Measurements from ENCODE around the gene AGFG1.

AGFG1 gene

GRCh38 chr2:227461811-227462461 is 10.0 kb upstream of the AGFG1 start:
- no peak for TF ChIP-seq CTCF (IDR thresholded peaks at IDR 0.05)
- Histone ChIP-seq H3K27me3 (peaks cover 8% of the 10 kb centered on the region), H3K27ac (no peak overlapping the region), H3K36me3 (no peaks in the 10 kb centered on the region), H3K9me3 (no peaks in the 10 kb centered on the region), H3K4me1 (ENCODE audit: control insufficient read depth in 1 of 2, insufficient read depth in 1 of 2, low read depth in 1 of 2, low read length in 1 of 2) (peaks cover 5 to 9% of the 10 kb centered on the region in 2 experiments), H3K4me3 (ENCODE audit: low read depth in 1 of 2, low read length in 1 of 2) (no peak overlapping the region)

- Histone ChIP-seq H3K36me3 (no peaks in the 10 kb centered on the region), H3K4me1 (ENCODE audit: control insufficient read depth in 1 of 2, insufficient read depth in 1 of 2, low read depth in 1 of 2, low read length in 1 of 2) (peaks cover 4 to 9% of the 10 kb centered on the region in 2 experiments), H3K4me3 (ENCODE audit: low read depth in 1 of 2, low read length in 1 of 2) (no peak overlapping the region), H3K9me3 (no peaks in the 10 kb centered on the region), H3K27me3 (peaks cover 8% of the 10 kb centered on the region), H3K27ac (no peak overlapping the region)
- no peak for TF ChIP-seq CTCF (IDR thresholded peaks at IDR 0.05)
These were observed 9.4 kb upstream of the AGFG1 start for GRCh38 chr2:227462462-227462951.

GRCh38 chr2:227462972-227463931 is 8.7 kb upstream of the AGFG1 start:
- no peaks in the 10 kb centered on the region for H3K36me3 ChIP-seq
- no peak overlapping the region for H3K27ac ChIP-seq
- TF ChIP-seq CTCF (IDR thresholded peaks at IDR 0.05) = no peak
- H3K9me3 ChIP-seq = no peaks in the 10 kb centered on the region
- peaks cover 8% of the 10 kb centered on the region for H3K27me3 ChIP-seq
- peaks cover 4 to 10% of the 10 kb centered on the region in 2 experiments for H3K4me1 ChIP-seq (ENCODE audit: control insufficient read depth in 1 of 2, insufficient read depth in 1 of 2, low read depth in 1 of 2, low read length in 1 of 2)
- no peak overlapping the region for H3K4me3 ChIP-seq (ENCODE audit: low read depth in 1 of 2, low read length in 1 of 2)

- Histone ChIP-seq H3K27ac (no peak overlapping the region), H3K4me3 (ENCODE audit: low read depth in 1 of 2, low read length in 1 of 2) (no peak overlapping the region), H3K36me3 (no peaks in the 10 kb centered on the region), H3K27me3 (peaks cover 8% of the 10 kb centered on the region), H3K9me3 (no peaks in the 10 kb centered on the region), H3K4me1 (ENCODE audit: control insufficient read depth in 1 of 2, insufficient read depth in 1 of 2, low read depth in 1 of 2, low read length in 1 of 2) (peaks cover 4 to 13% of the 10 kb centered on the region in 2 experiments)
- no peak for TF ChIP-seq CTCF (IDR thresholded peaks at IDR 0.05)
These were observed 7.6 kb upstream of the AGFG1 start for GRCh38 chr2:227464361-227464760.

- Histone ChIP-seq H3K36me3 (no peaks in the 10 kb centered on the region), H3K27me3 (peaks cover 8% of the 10 kb centered on the region), H3K4me3 (ENCODE audit: low read depth in 1 of 2, low read length in 1 of 2) (no peak overlapping the region), H3K4me1 (ENCODE audit: control insufficient read depth in 1 of 2, insufficient read depth in 1 of 2, low read depth in 1 of 2, low read length in 1 of 2) (peaks cover 3 to 13% of the 10 kb centered on the region in 2 experiments), H3K9me3 (no peaks in the 10 kb centered on the region), H3K27ac (no peak overlapping the region)
- no peak for TF ChIP-seq CTCF (IDR thresholded peaks at IDR 0.05)
These were observed 7.1 kb upstream of the AGFG1 start for GRCh38 chr2:227464851-227465250.

Data from neutrophil (primary cell).